GM18508 (cell line): ENCODE results near the gene INSYN1.
"Not testable (repeated sequence)": the region's sequence is repeated elsewhere in the genome, so short reads cannot be mapped to it uniquely, and the experiment has no call there.

Source experiments
- ATAC-seq: cut with Tn5 transposase; IDR thresholded peaks from one replicate; pipeline ENCODE4 v1.9.1; 2021; ENCODE audit warnings: moderate number of reproducible peaks; ENCODE audit not compliant: insufficient read depth, unreplicated experiment

The INSYN1 gene

DNA sequence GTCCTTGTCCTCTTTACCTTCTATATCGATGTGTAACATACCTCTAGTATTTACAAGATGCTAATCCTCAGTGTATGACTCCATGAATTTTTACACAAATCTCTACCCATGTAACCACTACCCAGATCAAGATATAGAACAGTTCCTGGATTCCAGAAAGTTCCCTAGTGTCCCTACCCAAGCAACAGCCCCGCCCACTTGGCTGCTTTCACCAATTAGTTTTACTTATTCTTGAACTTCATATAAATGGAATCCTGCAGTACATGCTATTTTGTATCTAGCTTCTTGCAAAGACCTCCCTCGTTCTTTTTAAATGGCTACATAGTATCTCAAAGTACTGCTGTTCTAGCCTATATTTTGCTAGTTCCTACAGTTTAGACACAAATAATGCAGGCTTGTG, 35.9 kb downstream of the INSYN1 start:
- no peak for ATAC-seq

DNA sequence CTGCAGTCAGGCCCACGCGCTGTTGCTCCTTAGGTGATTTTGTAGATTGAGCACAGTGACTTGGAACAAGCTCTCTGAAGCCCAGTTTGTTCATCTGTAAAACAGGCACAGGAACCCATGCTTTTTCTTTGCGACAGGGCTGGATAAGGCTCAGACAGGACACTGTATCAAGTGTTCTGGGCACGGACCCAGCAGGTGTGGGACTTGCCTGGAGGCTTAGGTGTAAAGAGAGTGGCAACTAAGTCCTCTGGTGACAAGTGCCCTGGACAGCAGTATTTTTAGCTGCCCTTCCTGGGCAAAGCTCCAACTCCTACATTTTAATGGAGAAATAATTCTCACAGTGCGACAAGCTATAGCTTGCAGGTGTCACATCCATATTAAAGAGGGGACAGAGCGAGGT, 36.7 kb downstream of the INSYN1 start:
- ATAC-seq = no peak

DNA sequence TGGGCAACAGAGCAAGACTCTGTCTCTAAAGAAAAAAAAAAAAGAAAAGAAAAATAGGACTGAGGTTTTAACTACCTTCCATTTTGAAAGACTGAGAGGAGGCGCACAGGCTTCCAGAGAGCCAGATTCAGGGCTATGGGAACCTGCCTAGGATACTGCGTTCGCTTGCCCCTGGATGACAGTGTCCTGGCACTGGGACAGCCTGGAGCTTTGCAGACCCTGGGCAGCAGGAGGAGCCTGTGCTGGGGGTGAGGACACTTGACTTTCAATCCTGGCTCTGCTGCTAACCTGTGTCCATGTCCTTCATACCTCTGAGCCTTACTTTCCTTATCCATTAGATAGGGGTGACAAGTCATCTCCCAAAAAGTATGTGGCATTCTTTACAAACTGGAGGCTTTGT, 37.7 kb downstream of the INSYN1 start:
- no peak for ATAC-seq

DNA sequence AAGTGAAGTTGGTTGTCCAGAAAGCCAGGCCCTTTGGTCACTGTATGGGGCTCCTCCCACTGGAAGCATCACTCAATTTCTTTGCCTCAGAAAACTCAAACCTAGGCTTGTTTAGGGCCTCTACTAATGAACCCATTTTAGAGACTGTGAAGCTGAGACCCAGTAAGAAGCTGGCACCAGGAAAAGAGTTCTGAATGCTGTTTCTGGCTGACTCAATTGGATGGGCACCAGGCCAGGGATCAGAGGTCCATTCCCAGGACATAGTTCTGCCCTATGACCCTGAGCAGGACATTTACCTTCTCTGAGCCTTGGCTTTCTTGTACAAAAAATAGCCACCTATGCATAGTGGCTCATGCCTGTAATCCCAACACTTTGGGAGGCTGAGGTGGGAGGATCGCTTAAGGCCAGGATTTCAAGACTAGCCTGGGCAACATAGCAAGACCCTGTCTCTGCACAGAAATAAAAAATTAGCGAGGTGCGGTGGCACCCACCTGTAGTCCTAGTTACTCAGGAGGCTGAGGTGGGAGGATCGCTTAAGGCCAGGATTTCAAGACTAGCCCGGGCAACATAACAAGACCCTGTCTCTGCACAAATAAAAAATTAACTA, 38.4 kb downstream of the INSYN1 start:
- ATAC-seq = no peak

DNA sequence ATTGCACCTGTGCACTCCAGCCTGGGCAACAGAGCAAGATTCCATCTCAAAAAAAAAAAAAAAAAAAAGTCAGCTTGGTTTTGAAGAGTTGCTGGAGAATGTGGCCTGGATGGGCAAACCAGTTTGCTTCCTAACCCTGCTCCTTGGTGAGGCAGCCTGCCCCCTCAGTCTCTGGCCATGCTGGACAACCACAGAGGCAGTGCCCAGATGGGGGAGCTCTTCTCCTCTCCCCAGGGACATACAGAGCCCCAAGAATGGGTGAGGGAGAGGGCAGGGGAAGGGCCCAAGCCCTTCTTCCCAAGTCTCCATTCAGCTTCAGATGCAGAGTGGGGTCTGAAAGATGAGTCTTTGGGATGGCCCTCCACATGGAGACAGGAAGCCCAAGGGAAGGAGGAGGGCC, 41.0 kb downstream of the INSYN1 start:
- ATAC-seq = no peak

DNA sequence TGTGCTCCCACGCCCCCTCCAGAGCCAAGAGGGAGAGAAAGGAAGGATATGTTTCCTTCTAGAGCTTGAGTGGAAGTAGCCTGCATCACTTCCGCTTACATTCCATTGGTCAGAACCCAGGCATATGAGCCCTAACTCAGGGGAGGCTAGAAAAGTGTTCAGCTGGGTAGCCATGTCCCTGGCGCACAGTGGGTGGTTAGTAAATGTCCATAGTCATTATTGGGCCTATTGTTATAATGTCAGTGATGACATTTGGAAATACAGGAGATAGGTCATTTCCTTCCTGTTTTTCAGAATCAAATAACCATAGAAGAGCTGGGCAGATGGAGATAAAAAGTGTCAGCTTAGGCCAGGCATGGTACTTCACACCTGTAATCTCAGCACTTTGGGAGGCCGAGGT, 41.6 kb downstream of the INSYN1 start:
- no peak for ATAC-seq

DNA sequence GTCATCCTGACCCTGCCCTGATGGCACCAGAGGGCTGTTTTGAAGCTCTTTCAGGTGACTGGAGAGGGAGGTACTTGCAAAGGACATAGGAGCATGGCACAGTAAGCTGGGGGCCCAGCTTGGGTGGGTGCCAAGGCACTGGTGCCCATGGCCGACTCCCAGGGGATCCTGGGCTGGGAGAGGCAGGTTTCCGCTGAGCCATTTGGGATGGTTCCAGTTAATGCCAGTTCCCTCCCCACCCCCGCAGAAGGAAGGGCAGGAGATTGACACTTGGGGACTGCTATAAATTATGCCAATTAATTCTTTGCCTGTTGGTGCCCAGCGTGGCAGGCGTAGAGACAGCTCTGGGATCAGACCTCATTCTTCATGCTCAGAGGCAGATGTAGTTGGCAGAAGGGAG, 42.8 kb downstream of the INSYN1 start:
- no peak for ATAC-seq

DNA sequence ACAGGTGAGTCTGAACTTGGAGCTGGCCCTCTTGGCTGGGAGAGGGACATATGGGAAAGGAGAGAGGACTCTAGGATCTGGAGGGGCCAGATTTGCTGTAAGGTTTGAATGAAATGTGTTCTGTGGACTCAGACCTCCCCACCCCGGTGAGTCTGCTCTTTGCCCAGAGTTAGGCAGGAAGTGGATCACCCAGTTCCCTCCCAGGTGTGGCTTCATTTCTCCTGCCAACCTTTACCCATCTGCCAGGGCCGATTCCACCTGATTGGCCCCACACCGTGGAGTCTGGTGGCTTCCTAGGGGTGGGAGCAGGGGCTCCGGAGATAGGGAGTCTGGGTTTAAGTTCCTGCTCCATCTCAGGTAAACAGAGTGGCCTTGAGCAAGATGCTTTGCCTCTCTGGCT, 43.5 kb downstream of the INSYN1 start:
- no peak for ATAC-seq

DNA sequence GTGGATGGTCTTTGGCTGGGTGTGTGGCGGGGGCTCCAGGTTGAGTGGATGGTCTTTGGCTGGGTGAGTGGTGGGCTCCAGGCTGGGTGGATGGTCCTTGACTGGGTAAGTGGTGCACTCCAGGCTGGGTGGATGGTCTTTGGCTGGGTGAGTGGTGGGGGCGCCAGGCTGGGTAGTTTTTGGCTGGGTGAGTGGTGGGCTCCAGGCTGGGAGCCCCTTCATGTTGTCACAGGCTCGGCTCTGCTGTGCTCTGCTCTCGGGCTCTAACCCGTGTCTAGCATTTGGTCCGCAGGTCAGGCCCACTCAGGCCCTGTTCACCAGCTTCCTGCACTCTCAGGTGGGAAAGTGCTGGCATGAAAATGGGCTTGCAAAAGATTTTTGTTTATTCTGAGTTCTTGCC, 43.9 kb downstream of the INSYN1 start:
- ATAC-seq = no peak

DNA sequence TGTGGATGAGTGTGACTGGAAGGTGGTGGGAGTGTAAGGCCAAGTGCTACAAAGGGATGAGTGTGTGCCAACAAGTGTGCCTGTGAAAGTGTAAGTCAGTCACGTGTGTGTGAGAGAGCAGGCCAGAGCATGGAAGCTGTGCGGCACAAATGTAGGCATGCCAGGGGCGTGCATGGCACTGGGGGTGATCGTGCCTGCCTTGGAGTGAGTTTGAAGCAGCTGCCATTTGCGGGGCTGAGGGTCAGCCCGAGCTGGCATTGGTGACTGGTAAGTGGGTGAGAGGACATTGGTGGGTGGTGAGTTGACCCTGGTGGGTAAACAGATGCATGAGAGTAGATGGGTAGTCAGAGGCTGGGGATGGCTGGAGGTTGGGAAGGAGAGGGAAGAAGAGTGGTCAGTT, 44.5 kb downstream of the INSYN1 start:
- ATAC-seq = no peak

DNA sequence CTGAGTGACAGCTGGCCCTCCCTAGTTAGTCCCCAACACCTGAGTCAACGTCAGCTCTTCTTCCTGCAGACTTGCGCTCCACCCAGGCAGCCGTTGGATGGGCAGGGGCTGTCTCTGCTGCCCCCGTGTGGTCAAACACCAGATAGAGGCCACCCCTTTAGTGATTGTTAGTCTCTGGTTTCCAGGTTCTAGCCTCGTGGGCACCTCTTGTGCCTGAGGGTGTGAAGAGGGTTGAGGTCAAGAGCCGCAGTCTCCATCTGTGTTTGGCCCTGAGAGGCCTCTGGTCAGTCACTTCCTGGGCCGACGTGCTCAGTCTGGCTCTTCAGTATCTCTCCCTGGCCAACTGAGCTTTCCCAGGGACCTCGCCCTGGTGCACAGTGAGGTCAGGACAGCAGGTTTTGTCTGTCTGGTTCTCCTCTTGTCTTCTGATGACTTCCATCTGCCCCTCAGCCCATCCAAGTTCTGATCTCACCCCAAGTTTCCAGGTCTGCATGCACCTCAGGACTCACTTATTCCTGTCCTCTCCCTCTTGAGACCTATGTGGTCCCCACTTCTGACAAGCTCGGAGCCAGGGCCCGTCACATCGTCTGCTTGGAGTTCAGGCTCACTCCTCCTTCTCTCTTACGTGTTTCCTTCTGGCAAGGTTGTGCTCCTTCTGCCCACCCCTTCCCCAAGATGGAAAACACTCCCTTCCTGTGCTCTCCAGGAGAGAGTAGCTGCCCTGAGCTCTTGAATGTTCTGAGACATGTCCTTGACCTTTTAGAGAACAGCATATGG, 48.1 kb downstream of the INSYN1 start:
- ATAC-seq = no peak

DNA sequence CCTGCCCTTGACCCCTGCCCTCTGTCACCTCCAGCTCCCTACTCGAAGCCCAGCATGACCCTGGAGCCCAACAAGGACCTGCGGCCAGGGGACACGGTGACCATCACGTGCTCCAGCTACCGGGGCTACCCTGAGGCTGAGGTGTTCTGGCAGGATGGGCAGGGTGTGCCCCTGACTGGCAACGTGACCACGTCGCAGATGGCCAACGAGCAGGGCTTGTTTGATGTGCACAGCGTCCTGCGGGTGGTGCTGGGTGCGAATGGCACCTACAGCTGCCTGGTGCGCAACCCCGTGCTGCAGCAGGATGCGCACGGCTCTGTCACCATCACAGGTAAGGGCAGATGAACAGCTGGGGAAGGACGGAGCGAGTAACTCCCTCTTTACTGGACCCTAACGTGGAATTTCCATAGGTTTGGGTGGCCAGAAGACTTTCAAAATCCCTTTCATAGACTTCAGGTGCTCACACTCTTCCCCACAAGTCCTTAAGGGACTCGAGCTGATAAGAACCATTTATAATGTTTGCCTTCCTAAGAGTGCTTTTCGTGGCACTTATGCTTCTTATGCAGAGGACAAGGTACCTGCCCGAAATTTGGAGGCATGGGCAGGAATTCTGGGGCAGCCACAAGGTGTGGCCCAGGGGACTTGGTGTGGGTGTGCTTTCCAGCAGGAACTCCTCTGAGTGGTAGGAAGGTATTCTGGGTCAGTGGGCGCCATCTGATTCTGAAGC, 48.8 kb downstream of the INSYN1 start:
- not testable (repeated sequence) for ATAC-seq

DNA sequence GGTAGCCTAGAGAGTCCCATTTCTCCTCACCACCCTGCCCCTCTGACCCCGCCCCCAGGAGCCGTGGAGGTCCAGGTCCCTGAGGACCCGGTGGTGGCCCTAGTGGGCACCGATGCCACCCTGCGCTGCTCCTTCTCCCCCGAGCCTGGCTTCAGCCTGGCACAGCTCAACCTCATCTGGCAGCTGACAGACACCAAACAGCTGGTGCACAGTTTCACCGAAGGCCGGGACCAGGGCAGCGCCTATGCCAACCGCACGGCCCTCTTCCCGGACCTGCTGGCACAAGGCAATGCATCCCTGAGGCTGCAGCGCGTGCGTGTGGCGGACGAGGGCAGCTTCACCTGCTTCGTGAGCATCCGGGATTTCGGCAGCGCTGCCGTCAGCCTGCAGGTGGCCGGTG, 49.5 kb downstream of the INSYN1 start:
- ATAC-seq = not testable (repeated sequence)

DNA sequence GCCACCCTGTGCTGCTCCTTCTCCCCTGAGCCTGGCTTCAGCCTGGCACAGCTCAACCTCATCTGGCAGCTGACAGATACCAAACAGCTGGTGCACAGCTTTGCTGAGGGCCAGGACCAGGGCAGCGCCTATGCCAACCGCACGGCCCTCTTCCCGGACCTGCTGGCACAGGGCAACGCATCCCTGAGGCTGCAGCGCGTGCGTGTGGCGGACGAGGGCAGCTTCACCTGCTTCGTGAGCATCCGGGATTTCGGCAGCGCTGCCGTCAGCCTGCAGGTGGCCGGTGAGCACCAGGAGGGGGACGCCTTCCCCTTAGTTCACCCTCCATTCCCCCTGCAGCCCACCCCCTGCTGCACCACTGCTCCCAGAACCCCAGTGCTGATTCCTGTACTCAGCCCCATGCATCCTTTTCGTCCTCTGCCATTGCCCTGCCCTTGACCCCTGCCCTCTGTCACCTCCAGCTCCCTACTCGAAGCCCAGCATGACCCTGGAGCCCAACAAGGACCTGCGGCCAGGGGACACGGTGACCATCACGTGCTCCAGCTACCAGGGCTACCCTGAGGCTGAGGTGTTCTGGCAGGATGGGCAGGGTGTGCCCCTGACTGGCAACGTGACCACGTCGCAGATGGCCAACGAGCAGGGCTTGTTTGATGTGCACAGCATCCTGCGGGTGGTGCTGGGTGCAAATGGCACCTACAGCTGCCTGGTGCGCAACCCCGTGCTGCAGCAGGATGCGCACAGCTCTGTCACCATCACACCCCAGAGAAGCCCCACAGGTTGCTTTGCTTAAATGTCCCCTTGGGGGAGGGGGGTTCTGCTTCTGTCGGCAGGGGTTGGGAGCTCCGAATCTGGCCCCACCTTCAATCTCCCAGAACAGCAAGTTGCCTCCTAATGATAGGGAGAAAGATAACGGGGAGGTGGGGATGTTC, 50.6 kb downstream of the INSYN1 start:
- not testable (repeated sequence) for ATAC-seq

DNA sequence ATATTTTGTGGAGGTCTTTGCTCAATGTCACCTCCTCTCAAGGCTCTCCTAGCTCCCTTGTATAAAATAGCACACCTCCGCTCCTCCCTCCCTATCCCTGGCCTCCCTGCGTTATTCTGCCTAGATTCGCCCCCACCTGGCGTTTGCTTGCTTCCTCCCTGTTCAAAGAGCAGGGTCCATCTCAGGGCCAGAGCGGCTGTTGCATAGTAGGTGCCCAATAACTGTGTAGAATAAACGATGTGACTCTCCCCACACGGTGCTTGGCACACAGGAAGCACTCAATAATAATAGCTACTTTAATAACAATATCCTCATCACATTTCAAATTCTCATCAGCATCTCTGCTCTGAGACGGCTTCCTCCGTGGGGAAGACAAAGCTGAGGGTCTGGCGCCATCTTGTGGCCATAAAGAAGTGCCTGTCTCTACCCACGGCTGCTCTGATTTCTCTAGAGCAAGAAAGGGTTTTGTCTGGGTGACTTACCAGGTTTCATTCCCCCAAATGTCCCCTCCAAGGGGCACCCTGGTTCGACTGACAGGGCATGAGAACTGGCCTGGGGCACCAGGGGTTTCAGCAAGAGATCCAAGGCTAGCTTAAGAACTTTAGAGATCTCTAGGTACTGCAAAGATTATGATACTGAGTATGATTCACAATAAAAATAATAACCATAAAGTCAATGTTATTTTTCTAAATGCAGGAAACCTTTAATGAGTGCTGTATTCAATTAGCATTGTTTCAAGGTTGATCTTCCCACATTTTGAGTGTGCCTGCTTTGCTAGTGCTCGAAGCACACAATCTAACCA, 52.9 kb downstream of the INSYN1 start:
- ATAC-seq = no peak

DNA sequence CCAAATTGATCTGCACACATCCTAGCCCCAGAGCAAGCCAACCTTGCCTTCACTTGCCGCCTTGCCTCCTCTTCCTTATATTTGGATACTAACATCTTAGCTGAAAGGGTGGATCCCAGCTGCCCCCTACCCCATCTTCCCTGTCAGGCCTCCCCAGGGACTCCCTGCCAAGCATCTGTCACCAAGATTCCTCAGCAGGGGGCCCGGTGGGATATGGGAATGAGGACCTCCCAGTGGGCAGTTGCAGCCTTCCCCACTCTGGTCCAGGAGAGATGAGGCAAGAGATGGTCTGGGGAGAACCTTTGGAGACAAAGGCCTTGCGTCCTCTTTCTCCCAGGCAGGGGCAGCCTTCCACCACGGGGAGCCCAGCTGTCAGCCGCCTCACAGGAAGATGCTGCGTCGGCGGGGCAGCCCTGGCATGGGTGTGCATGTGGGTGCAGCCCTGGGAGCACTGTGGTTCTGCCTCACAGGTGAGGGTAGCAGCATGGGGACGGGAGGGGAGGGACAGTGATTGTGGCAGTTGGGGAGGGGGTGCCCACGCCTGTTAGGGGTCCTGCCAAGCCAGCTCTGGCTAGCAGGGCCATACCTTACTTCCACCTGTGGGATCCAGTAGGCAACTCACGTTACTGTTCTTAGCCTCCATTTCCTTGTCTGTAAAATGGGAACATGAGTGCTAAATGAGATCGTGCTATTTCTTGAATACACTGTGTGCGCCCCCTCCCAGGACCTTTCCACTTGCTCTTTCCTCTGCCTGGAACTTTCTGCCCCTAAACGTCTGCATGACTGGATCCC, 53.7 kb downstream of the INSYN1 start:
- ATAC-seq = no peak

DNA sequence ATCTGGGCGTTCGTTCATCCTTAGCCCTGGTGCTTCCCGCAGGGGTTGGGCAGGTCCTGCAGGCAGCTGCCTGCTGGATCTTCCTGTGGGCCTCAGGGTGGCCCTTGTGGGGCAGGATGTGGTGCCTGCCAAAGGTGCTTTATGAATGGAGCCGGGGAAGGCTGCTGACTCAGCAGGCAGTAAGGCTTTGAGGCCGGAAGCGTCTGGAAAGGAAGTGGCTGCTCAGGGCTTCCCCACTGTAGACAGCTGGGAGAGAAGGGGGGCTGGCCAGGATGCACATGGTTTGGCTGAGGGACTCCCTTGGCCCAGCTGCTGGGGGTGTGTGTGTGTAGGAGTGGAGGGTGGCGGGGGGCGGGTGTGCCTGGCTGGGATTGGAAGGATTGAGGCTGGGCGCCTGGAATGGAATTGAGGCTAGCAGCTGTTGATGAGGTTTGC, 56.1 kb downstream of the INSYN1 start:
- no peak for ATAC-seq

DNA sequence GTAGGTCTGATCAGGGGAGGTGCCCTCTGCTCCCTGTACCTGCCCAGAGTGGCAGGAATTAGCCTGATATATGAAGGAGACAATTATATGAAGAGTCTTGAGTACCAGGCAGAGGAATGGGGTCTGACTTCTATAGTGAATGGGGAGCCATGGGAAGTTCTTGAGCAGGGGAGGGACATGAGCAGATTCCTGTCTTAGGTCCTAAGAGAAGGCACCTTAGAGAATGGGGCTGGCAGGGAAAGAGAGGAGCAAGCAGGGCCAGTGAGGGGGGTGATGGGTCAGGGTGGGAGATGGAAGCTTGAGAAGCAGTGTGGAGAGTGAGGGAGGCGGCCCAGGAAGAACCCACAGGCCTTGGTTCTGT, 56.5 kb downstream of the INSYN1 start:
- no peak for ATAC-seq
